RWPE2 (cell line): ENCODE results near the gene SESN3.

Source experiments
- ATAC-seq: fragments of 200-7000 bp; cut with Tn5 transposase; 3 replicates; pipeline ENCODE4 v1.9.1; 2021; ENCODE audit warnings: low read depth
- DNase-seq: peaks from one replicate; pipeline ENCODE4 v3.0.0-alpha.2; 2020; ENCODE audit warnings: low spot score
- H3K27ac ChIP-seq: fragments of 450-650 bp; 2 replicates; pipeline ENCODE4 v1.5.1; 2017; ENCODE audit warnings: mild to moderate bottlenecking; ENCODE audit not compliant: poor library complexity, severe bottlenecking
- H3K27me3 ChIP-seq: fragments of 250-450 bp; sonication (Bioruptor Pico); 2 replicates; pipeline ENCODE4 v1.5.1; 2021; ENCODE audit warnings: mild to moderate bottlenecking, moderate library complexity; ENCODE audit not compliant: insufficient read depth, poor library complexity, severe bottlenecking
- H3K36me3 ChIP-seq: fragments of 250-450 bp; sonication (Bioruptor Pico); 2 replicates; pipeline ENCODE4 v1.5.1; 2020; ENCODE audit warnings: low read depth, mild to moderate bottlenecking, moderate library complexity
- H3K4me1 ChIP-seq: fragments of 250-450 bp; sonication (Bioruptor Pico); 2 replicates; pipeline ENCODE4 v1.5.1; 2021; ENCODE audit warnings: mild to moderate bottlenecking, moderate library complexity; ENCODE audit not compliant: insufficient read depth, poor library complexity, severe bottlenecking
- H3K4me3 ChIP-seq: fragments of 250-450 bp; sonication (Bioruptor Pico); 2 replicates; pipeline ENCODE4 v1.5.1; 2021; ENCODE audit warnings: mild to moderate bottlenecking, moderate library complexity; ENCODE audit not compliant: severe bottlenecking
- H3K9me3 ChIP-seq: fragments of 250-450 bp; sonication (Bioruptor Pico); 2 replicates; pipeline ENCODE4 v1.5.1; 2021; ENCODE audit warnings: mild to moderate bottlenecking, moderate library complexity; ENCODE audit not compliant: severe bottlenecking
- CTCF ChIP-seq: fragments of 450-650 bp; IDR thresholded peaks from one replicate; pipeline ENCODE4 v1.5.1; 2017; ENCODE audit warnings: mild to moderate bottlenecking, moderate library complexity; ENCODE audit not compliant: poor library complexity, severe bottlenecking

Gene SESN3

GRCh38 chr11:95135155-95135554 lies 95.8 kb downstream of the SESN3 start:
- H3K27me3 ChIP-seq: no peaks in the 10 kb centered on the region
- H3K36me3 ChIP-seq: no peaks in the 10 kb centered on the region
- DNase-seq (no peak), ATAC-seq (no peak)
- peak overlapping the region; percentile 94 for H3K27ac ChIP-seq
- no peaks in the 10 kb centered on the region for H3K9me3 ChIP-seq
- H3K4me3 ChIP-seq: no peak overlapping the region
- peaks cover 25% of the 10 kb centered on the region for H3K4me1 ChIP-seq
- TF ChIP-seq CTCF: no peak

- Histone ChIP-seq H3K4me3 (no peak overlapping the region), H3K36me3 (no peaks in the 10 kb centered on the region), H3K4me1 (peaks cover 25% of the 10 kb centered on the region), H3K27ac (peak overlapping the region; percentile 94), H3K9me3 (no peaks in the 10 kb centered on the region), H3K27me3 (no peaks in the 10 kb centered on the region)
- TF ChIP-seq CTCF: no peak
- ATAC-seq: peak; percentile 99
- peak; percentile 91 for DNase-seq
These were observed 96.5 kb downstream of the SESN3 start for GRCh38 chr11:95134491-95134890.

- TF ChIP-seq CTCF: no peak
- peak; percentile 6; the same call in 1 of the 3 replicates for ATAC-seq
- no peaks in the 10 kb centered on the region for H3K36me3 ChIP-seq
These were observed 98.0 kb downstream of the SESN3 start for GRCh38 chr11:95132956-95133355.

GRCh38 chr11:95128602-95129001 lies 102.4 kb downstream of the SESN3 start:
- Histone ChIP-seq H3K4me1 (peaks cover 10% of the 10 kb centered on the region), H3K36me3 (no peaks in the 10 kb centered on the region), H3K27me3 (no peaks in the 10 kb centered on the region), H3K4me3 (no peak overlapping the region), H3K9me3 (no peaks in the 10 kb centered on the region), H3K27ac (no peak overlapping the region)
- no peak for TF ChIP-seq CTCF
- DNase-seq (no peak), ATAC-seq (no peak)

More at GRCh38 chr11:95132956-95133355, 98.0 kb downstream of the SESN3 start:
- H3K4me1 ChIP-seq: peaks cover 25% of the 10 kb centered on the region
- no peak for DNase-seq
- H3K27ac ChIP-seq: peak overlapping the region; percentile 94
- H3K4me3 ChIP-seq: no peak overlapping the region
- H3K9me3 ChIP-seq: no peaks in the 10 kb centered on the region
- no peaks in the 10 kb centered on the region for H3K27me3 ChIP-seq

- H3K36me3 ChIP-seq: no peaks in the 10 kb centered on the region
- DNase-seq (no peak), ATAC-seq (no peak)
- no peaks in the 10 kb centered on the region for H3K9me3 ChIP-seq
- H3K27me3 ChIP-seq: no peaks in the 10 kb centered on the region
- no peak overlapping the region for H3K27ac ChIP-seq
- H3K4me3 ChIP-seq: no peak overlapping the region
- TF ChIP-seq CTCF: no peak
- peaks cover 19% of the 10 kb centered on the region for H3K4me1 ChIP-seq
These were observed 107.4 kb downstream of the SESN3 start for GRCh38 chr11:95123556-95123955.
